Neural progenitor cell (in vitro differentiated cells): ENCODE measurements around the gene PPY.

Source experiments
- CTCF ChIP-seq: fragments of 200-600 bp; sonication (generic); IDR thresholded peaks from 2 replicates; pipeline ENCODE4 v1.5.1; 2017; ENCODE audit warnings: antibody characterized with exemption, mild to moderate bottlenecking
- EZH2phosphoT487 ChIP-seq: fragments of 200-600 bp; sonication (generic); IDR thresholded peaks from 2 replicates; pipeline ENCODE4 v1.6.1; 2017; ENCODE audit warnings: antibody characterized with exemption

DNA sequence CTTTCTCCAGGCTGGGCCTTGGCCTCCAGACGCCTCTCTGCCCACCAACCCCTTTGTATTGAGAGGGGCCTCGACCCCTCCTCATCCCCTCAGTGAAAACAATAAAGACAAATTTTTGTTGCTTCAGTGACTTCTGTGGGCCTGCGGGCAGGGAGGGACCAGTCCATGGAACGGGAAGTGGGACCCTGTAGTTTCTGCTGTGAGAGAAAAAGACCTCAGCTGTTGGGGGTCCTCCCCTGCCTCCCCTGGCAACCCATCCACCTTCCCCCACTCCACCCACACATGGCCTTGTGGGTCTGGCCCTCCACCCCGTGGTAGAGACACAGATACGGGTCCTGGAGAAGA lies 3.5 kb downstream of the PPY start:
- TF ChIP-seq CTCF: no peak
- no peak for TF ChIP-seq EZH2phosphoT487
